GM19035 (cell line): Measurements from ENCODE around the gene FAM222B.
"Not testable (repeated sequence)": the region's sequence is repeated elsewhere in the genome, so short reads cannot be mapped to it uniquely, and the experiment has no call there.

Experiments
- ATAC-seq: cut with Tn5 transposase; IDR thresholded peaks from one replicate; pipeline ENCODE4 v1.9.1; 2021; ENCODE audit not compliant: unreplicated experiment

Gene FAM222B

DNA sequence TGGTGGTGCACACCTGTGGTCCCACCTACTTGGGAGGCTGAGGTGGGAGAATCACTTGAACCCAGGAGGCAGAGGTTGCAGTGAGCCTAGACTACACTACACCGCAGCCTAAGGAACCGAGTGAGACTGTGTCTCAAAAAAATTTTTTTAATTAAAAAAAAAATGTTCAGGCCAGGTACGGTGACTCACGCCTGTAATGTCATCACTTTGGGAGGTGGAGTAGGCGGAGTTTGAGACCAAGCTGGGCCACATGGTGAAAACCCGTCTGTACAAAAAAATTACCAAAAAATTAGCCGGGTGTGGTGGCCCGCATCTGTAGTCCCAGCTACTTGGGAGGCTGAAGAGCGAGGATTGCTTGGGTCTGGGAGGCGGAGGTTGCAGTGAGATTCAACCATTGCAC, 3.6 kb upstream of the FAM222B start:
- ATAC-seq: no peak

GRCh38 chr17:28843816-28844148, 1.2 kb upstream of the FAM222B start:
- no peak for ATAC-seq

DNA sequence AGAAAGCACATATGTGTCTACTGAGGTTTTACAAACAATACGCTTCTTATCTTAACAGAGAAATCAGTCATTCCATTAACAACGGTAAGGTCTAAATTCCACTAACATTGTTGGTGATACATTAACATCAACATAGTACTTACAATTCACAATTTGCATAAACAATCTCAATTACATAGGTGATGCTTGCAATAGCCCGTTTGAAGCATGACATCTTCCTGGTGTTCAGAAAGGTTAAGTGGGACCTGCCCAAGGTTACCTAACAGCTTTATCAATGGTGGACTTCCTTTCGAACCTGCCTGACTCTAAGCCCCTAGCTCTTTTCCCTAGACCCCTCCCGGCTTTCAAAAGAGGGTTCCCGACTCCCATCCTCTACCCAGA, 699 bp downstream of the FAM222B start:
- no peak for ATAC-seq

DNA sequence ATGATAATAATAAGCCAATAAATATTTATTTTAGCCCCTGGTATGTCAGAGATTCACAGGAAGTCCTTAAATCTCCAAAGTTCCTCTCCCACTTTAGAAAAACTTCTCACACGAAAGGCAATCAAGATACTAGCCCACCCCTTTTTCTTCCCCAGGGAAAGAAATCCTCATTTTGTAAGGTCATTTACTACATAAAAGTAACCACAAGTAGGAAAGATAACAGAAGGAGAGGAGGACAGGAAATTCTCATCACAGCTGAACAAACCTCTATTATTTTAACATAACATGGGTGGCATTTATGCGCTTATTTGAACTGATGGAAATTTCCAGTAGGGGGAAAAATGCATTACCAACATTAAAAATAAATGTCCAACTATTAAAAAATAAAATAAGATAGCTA, 3.4 kb downstream of the FAM222B start:
- no peak for ATAC-seq

GRCh38 chr17:28836541-28836940, 6.0 kb downstream of the FAM222B start:
- ATAC-seq: not testable (repeated sequence)

GRCh38 chr17:28834420-28834819, 8.2 kb downstream of the FAM222B start:
- no peak for ATAC-seq

GRCh38 chr17:28828294-28829040, 14.1 kb downstream of the FAM222B start:
- ATAC-seq: no peak

DNA sequence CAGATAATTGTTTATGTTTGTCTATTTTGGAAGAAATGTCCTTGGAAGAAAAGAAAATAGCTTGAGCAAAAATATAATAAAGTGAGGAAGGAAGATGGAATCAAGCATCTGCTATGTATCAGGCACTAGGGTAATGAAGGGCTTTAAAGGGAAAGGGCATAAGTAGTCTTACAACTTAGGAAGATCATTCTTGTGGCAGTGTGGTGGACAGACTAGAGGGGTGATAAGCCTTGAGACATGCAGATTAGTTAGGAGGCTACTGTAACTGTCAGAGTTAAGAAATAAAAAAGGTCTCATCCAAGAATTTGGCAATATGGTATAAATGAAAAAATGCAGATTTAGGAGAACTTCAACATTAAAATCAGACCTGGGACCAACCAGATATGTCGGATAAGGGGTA, 14.9 kb downstream of the FAM222B start:
- ATAC-seq: no peak

- ATAC-seq: no peak
These were observed 23.0 kb downstream of the FAM222B start for GRCh38 chr17:28819582-28819981.

- no peak for ATAC-seq
These were observed 23.8 kb downstream of the FAM222B start for GRCh38 chr17:28818819-28819221.

- no peak for ATAC-seq
These were observed 26.1 kb downstream of the FAM222B start for GRCh38 chr17:28816540-28816939.

DNA sequence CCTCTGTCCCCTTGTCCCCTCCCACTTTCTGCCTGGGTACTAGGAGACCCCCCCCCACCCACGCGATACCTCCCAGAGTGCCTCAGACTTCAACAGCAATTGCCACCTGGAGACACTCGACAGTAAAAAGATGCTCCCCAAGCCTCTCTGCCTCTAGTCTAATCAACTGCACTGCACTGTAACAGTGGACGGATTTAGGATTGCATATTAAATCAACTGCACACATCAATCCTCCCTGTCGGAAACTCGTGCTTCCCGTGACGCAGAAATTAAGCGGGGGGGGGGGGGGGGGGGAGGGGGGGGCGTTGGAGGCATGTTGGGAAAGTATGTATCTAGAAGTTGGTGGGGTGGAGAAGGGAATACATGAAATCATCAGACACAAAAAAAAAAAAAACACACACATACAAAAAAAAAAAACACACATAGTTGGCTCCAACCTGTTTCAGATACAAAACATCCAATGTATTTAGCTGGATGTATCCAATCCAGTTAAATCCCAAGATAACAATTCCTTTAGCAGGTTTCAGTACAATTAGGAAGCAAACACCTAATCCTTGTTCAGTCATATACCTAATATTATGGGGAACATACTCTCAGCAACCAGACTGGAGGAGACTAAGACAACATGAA, 29.7 kb downstream of the FAM222B start:
- no peak for ATAC-seq

DNA sequence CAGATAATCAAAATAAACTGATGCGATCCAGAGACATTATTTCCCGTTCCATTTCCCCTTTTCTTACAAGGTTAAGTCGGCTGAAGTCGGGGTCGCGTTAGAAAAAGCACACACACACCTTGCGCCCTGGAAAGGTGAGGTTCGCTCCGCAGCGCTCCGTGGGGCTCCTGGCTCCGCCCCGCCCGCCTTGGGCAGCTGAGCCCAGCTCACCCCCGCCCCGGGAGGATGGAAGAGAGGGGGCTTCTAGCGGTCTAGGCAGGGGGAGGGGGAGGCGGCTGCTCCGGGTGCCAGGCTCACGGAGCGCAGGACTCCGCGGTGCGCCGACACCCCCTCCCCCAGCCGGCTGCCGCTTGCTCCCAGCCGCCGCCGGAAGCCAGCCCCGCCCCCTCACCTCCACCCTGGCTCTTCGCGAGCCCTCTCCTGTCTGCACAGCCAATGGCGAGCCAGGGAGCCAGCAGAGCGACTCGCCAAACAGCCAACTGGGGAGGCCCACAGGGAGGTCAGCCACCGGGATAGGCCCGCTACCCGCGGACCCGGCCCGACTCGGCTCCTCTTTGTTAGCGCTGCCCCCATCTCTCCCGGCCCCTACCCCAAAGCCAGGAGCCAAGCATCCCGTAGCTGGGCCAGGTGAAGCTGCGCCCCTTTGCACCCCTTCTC, 30.4 kb downstream of the FAM222B start:
- peak; percentile 97 for ATAC-seq

DNA sequence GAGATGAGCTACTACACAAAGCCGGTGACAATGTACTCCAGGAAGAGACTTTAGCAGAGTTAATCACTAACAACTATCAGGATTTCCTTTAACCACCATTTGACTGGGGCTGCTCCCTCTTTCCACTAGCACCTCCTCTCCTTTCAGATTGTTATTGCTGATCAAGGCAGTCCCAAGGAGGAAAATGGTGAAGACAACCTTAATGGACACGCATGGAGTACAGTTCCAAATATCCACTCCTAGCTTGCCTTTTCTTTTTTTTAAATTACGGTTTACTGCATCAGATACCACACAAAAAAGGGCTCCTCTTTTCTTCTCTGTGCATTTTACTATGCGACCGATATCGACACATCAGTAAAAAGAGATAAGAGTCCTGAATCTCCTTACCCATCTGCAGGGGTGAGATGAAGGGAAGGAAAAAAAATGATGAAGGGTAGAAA, 30.9 kb downstream of the FAM222B start:
- ATAC-seq: peak; percentile 6

DNA sequence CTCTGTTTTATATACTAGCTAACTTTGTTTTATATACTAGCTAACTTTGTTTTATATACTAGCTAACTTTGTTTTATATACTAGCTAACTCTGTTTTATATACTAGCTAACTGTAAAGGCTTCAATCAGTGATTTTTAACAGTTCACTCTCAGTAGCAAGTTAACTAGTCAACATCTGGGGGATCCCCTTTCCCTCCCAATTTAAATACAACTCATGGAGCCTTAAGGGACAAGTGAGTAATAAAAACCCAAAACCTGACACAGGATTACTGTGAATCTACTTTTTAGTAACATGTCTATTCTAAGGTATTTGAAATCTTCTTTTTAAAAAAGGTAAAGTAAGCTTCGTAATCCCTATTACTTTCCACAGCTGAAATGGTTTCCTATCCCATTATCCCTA, 32.2 kb downstream of the FAM222B start:
- ATAC-seq: no peak

- no peak for ATAC-seq
These were observed 34.5 kb downstream of the FAM222B start for GRCh38 chr17:28807925-28808634.

- no peak for ATAC-seq
These were observed 46.5 kb downstream of the FAM222B start for GRCh38 chr17:28796062-28796461.

DNA sequence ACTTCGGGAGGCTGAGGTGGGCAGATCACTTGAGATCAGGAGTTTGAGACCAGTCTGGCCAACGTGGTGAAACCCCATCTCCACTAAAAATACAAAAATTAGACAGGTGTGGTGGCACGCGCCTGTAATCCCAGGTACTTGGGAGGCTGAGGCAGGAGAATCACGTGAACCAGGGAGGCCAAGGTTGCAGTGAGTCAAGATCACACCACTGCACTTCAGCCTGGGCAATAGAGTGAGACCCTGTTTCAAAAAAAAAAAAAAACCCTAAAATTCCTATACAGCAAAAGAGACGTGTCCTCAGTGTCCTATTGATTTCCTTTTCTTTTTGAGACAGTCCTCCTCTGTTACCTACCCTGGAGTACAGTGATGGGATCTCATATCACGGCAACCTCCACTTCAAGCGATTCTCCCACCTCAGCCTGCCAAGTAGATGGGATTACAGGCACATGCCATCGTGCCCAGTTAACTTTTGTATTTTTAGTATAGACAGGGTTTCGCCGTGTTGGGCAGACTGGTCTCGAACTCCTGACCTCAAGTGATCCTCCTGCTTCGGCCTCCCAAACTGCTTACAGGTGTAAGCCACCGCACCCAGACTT, 47.6 kb downstream of the FAM222B start:
- ATAC-seq: not testable (repeated sequence)

DNA sequence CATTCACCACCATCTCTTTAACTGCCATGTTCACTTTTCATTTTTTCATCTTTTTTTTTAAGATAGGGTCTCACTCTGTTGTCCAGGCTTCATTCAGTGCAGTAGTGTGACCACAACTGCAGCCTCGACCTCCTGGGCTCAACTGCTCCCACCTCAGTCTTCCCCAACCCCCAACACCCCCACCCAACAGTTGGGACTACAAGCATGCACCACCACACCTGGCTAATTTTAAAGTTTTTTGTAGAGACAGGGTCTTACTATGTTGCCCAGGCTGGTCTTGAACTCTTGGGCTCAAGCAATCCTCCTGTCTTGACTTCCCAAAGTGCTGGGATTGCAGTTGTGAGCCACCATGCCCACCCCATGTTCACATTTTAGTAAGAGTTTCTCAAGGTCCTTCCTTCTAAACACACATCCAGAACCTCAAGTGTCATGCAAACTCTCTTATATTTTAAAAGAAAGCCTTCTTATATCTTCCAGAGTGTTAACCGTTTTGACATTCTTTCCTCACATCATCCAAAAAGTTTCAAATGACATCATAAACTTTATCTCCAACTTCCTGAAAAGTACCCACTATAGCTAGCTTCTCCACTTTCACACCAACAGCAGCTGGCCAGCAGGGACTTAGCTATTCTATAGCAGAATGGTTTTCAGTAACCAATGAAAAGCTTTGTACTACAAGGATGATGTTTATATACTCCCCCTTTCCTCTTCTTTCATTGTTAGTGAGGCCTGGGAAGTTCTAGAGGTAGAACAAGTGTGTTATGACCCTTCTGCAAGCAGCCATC, 49.5 kb downstream of the FAM222B start:
- no peak for ATAC-seq

DNA sequence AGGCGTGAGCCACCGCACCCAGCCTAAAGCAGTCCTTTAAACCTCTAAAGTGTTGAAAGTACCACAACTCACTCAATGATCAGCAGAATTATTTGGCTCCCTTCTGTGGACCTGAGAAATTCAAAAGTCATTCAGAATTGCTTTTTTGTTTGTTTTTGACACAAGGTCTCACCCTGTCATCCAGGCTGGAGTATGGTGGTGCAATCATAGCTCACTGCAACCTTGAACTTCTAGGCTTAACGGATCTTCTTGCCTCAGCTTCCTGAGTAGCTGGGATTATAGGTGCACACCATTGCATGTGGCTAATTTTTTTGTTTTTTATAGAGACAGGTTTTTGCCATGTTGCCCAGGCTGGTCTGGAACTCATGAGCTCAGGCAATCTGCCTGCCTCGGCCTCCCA, 54.5 kb downstream of the FAM222B start:
- ATAC-seq: no peak

DNA sequence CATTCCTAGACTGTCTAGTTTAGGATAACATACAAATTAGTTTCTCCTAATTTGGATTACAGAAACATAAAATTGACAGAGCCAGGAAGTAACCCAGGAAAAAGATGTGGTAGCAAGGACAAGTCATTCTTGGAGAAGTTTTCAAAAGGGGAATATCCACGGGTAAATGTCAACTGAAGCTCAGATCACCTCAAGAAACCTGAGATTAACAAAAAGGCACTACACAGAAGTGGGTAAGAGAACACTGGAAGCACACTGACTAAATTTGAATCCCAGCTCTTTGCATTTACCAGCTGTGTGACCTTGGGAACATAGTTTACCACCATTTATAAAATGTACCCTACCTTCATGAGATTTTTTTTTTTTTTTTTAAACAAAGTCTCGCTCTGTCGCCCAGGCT, 59.4 kb downstream of the FAM222B start:
- no peak for ATAC-seq
